HG02610 (cell line): ENCODE measurements around the gene PTGR2.
"Not testable (repeated sequence)": the region's sequence is repeated elsewhere in the genome, so short reads cannot be mapped to it uniquely, and the experiment has no call there.

ENCODE experiments used
- ATAC-seq: cut with Tn5 transposase; IDR thresholded peaks from one replicate; pipeline ENCODE4 v1.9.1; 2021; ENCODE audit warnings: mild to moderate bottlenecking, moderate library complexity; ENCODE audit not compliant: unreplicated experiment

The PTGR2 gene

DNA sequence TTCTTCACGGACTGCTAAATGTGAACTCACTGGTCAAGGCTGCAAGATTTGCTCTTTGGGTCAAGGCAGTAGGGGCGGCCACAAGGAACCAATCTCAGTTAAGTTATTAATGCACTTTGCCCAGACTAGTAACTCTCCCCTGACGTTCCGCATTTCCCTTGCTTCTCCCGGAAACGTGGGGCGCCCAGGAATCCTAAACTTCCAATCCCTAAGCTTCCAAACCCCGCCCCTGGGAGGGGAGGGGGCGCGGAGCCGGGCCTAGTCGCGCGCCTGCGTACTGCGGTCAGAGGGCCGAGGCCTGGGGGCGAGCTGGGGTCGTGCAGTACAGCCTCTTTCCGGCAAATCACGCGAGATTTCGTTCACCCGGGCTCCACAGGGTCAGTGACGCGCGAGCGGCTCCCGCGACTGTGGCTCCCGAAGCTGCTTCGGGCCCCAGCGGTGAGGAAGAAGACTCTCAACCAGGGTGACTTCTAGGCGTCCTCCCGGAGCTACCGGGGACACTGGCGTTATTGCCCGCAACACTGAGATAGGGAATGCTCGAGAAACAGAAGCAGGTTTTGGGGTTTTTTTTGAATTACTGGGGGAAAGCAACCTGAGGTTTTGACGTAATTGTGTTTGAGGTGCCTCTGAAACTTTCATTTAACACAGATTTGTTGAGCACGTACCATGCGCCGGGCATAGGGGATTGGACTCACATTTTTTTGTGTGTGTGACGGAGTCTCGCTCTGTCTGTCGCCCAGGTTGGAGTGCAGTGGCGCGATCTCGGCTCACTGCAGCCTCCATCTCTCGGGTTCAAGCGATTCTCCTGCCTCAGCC, at the start of gene PTGR2:
PTGR2 (plus strand) TSS at position 265 of the 816 bp plus-strand sequence. CDS start 7,032 bp downstream, outside the sequence.
- ATAC-seq, result peak; percentile 83

DNA sequence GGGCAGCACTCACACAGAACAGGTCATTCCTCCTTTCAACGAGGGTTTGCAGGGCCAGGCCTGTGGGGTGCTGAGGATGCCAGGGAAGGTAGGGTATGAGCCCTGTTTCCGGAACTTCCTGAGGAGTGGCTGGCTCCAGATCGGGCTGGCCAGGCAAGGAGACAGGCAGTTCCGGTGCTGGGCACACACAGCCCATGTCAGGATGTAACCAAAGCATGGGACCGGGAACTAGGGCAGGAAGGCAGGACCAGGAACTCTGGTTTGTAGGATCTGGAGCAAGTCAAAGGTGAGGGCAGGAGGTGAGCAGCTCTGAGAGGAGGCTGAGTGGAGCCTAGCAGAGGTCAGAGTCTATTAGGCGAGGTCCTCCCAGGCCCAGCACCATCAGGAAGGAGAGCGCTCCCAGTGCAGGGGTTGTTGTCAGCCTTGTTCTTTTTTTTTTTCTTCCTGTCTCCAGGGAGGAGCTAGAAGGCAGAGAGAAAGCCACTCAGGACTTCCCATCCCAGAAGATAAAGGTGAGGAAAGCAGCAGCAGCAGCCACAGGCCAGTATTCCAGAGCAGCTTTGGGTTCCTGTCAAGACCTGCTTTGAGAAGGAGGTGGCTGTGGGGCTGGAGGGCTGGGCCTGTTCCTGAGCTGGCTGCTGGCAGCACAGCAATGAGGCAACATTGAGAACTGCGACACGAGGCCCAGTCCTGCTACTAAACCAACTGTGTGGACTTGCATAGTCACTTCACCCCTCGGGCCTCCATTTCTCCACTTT, 49.0 kb upstream of the PTGR2 start:
- ATAC-seq, result no peak

DNA sequence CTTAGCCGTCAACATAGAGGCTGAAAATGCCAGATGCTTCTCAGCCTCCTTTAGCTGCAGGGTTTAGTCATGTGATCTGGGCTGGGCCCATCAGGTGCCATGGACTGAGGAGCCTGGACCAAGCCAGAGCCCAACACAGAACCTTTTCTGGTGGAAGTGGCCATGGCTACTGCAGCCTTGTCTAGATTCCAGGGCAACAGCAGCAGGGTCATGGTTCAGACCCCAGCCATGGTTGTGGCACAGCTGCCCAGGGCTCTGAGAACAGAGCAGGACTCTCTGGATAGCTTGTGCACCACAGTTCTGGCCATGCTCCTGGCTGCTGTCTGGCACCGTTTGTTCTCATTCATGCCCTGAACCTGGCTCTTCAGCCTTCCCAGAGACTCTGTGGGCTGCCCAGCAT, 47.0 kb upstream of the PTGR2 start:
- ATAC-seq, result no peak

DNA sequence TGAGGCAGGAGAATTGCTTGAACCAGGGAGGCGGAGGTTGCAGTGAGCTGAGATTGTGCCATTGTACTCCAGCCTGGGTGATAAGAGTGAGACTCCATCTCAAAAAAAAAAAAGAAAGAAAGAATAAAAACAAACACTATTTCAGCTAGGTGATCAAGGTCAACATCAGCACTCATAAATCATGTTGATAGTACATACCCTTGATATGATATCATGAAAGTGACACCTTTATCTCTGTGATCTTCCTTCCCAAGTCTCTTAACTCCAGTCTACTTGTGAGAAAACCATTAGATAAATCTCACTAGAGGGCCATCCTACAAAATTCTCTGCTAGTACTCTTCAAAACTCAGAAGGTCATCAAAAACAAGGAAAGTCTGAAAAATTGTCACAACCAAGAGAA, 44.2 kb upstream of the PTGR2 start:
- ATAC-seq, result no peak

DNA sequence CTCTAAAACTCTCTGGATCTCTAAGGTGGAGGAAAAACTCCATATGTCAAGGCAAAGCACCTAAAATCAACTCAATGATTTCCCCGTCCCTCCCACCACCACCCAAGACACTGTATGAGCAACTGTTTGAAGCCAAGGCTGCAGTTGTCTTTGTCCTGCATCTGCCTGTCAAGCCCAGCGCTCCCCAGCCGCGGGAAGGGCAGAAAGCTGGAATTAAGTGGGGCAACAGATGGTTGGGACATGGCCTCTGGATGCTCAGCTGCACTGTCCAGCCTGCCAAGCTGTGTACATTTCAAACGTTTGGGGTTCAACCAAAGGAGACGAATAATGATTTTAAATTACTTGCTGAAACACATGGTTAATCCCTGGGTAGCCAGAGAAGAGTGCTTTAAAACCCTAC, 42.2 kb upstream of the PTGR2 start:
- ATAC-seq, result no peak

DNA sequence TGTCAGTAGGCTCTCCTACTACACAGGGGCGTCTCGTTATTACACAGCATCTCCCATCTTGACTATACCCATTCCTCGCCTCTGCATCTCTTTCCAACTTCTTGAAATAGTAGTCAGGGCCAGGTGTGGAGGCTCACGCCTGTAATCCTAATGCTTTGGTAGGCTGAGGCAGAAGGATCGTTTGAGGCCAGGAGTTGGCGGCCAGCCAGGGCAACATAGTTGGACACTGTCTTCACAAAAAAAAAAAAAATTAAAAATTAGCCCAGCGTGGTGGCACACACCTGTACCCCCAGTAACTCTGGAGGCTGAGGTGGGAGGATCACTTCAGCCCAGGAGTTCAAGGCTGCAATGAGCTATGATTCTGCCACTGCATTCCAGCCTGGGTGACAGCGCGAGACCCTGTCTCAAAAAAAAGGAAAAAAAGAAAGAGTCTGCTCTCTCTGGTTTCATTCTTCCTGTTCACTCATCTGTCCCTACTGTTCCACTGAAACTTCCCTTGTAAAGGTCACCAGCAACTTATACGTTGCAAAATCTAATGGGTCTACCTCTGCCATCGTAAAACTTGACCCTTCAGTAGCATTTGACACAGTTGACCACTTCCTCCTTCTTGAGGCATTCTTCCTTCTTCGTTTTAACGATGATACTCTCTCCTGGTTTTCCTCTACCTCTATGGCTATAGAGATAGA, 41.0 kb upstream of the PTGR2 start:
- no peak for ATAC-seq

DNA sequence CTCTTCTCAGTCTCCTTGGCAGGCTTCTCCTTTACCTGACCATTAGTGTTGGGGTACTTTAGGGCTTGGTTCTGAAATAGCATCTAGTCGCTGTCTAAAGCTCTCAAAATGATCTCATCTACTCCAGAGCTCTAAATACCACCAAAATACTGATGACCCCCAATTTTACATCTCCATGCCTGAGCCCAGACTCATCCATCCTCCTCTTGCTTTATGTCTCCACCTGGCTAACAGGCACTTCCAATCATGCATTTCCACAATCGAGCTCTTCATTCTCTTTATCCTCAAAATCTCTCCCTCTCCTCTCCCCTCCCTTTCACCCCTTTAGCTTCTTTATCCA, 40.5 kb upstream of the PTGR2 start:
- no peak for ATAC-seq

DNA sequence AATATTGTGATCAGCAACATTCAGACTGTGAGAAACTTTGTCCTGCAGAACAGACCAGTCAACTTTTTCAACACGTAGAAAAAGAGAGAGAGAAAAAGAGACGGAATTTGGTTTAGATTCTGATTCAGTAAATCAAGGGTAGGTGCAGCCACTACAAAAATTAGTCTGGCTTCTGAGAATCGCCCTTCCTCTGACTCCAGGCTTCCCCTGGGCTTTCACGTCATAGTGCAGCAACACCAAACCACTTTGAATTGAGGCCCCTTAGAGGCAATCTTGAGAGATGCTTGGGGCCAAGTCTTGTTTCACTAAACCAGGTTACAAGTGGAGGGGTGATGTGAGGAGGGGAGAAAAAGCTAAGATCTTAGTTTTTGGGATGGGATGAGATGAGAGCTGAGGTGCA, 37.5 kb upstream of the PTGR2 start:
- no peak for ATAC-seq

DNA sequence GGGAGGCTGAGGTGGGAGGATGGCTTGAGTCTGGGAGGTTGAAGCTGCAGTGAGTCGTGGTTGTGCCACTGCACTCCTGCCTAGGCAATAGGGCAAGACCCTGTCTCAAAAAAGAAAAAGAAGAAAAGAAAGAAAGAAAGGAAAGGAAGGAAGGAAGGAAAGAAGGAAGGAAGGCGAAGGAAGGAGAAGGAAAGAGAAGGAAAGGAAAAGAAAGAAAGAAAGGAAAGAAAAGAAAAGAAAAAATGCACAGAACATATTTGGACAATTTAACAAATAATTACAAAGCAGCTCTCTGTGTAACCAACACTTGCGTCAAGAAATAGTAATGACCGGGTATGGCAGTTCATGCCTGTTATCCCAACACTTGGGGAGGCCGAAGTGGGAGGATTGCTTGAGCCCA, 35.8 kb upstream of the PTGR2 start:
- ATAC-seq, result no peak

DNA sequence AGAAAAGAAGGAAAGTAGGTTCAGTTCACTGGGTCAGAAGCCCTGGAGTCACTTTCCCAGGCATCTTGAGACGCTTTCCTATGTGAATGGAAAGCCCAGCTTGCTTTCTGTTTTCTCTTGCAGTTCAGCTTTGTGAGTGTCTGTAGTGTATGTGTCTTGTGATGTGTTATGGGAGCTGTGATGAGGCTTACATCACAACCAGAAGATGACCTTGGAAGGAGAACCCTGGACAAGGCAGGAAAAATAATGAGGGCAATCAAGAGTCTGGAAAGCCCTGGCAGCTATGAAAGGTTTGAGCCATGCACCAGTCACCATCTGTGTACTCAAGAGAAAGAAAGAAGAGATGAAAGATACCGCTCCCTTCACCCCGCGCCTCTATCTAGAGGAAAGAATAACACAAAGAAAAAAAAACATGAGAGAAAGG, 35.2 kb upstream of the PTGR2 start:
- no peak for ATAC-seq

DNA sequence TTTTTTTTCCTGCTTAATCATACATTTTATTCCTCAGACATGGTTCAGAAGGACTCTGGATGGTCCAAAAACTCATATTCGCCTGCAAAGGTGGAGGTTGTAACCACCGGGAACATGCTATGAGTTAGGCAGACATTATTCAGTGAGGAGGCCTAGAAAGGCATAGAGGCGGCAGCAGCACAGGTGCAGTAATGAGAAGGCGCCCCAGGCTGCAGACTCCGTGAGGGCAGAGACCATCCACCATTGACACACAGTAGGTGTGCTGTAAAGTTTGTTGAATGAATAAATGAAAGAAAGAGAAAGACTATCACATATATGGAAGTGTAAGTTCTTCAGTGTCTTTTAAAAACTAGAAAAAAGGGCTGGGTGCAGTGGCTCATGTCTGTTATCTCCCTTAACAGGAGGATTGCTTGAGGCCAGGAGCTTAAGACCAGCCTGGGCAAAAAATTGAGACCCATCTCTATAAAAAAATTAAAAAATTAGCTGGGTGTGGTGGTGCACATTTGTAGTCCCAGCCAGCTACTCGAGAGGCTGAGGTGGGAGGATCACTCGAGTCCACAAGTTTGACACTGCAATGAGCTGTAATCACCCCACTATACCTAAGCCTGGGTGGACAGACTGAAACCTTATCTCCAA, 34.5 kb upstream of the PTGR2 start:
- ATAC-seq, result no peak

DNA sequence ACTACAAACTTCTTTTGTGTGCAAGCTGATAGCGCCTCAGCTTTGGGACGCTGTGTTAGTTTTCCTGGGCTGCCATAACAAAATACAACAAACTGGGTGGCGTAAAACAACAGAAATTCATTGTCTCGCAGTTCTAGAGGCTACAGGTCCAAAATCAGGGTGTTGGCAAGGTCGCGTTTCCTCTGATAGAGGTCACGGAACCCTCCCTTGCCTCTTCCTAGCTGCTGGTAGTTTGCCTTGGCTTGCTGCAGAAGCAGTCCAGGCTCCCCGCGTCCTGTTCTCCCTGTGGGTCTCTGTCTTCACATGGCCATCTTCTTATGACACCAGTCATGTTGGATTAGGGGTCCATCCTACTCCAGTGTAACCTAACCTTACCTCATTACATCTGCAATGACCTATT, 32.8 kb upstream of the PTGR2 start:
- ATAC-seq, result no peak

DNA sequence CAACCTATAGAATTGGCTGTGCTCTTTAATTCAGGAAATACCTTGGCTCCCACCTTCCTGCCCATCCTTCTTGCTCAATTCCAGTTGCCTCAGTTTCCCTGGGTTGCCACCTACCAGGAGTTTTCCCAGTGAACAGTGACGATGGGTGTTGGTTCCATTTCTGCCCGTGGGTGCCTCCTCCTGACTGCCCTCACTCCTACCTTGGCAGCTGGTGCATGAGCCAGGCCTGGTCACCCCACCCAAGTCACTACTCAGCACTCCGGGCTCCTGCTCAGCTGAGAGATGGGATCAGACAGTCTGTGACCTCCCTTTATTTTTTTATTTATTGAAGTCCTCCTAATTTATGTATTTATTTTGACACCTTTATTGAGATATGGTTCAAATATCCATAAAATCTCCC, 31.0 kb upstream of the PTGR2 start:
- ATAC-seq, result no peak

DNA sequence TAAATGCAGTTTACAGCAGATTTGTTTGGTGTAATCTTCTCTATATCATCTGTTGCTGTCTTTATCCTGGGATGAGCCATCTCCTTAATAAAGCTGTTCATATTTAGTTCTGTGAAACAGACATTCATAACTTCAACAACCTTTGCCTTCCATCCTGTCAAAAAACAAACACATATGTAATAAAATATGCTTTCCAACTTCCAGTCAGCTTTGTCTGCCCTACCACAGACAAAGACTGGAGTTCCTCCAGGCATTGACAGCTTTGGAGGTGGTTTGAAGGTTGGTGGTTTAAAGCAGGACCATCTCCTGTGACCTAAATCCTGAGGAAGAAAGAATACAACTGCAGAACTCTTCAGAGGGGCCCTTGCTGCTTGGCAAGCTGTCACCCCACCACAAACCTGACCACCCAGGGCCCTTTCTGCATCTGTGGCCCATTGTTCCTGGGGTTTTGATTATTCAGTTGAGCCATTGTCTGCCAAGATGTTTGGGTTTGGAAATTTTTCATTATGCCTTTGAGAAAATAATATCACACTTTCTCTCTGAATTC, 28.2 kb upstream of the PTGR2 start:
- ATAC-seq, result no peak

DNA sequence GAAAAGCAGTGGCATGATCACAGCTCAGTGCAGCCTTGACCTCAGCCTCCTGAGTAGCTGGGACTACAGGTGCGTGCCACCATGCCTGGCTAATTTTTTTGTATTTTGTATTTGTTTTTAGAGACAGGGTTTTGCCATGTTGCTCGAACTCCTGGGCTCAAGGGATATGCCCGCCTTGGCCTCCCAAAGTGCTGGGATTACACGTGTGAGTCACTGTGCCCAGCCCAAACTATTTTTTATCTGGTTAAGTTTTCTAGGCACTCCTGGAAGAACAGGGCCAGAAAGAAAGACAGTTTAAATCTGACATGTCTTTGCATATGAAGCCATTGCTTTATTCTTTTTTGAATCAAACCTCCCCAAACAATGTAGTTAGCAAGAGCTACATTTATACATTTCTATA, 27.5 kb upstream of the PTGR2 start:
- ATAC-seq, result no peak

DNA sequence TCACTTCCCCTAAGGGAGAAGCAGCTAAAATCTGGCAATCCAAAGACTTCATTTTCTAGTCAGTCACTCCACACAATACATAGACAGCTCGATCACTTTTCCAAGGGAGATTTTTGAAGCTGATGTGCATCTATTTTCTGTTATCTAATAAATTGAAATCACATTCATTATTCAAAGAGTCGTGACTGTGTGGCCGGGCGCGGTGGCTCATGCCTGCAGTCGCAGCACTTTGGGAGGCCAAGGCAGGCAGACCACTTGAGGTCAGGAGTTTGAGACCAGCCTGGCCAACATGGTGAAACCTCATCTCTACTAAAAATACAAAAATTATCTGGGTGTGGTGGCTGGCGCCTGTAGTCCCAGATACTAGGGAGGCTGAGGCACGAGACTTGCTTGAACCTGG, 27.1 kb upstream of the PTGR2 start:
- no peak for ATAC-seq

DNA sequence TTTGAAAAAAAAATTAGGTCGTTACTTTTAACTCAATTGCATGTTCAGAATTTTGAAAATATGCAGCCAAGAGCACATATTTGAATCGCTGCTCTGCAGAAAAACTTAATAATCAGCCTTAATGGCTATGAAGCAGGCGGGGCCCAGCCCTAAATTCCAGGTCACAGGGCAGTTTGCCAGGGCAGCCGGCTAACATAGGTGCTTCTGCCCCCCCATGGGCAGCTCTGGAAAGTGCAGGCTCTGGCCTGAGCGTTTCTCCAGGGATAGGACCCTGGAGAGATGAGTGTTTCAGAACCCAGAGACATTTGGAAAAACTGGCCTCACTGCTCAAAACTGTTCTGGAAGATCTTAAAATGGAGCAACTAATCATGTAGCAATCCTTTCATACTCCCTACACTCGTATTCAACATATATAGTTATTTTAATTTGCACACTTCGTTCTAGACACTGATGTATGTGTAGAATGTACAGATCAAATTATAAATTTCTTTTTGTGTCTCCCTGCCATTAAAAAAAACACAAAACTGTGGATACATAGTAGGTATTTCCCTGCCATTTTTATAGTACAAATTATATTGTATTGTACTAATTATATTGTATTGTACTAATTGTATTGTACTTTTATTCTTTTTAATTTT, 26.0 kb upstream of the PTGR2 start:
- peak; percentile 80 for ATAC-seq

DNA sequence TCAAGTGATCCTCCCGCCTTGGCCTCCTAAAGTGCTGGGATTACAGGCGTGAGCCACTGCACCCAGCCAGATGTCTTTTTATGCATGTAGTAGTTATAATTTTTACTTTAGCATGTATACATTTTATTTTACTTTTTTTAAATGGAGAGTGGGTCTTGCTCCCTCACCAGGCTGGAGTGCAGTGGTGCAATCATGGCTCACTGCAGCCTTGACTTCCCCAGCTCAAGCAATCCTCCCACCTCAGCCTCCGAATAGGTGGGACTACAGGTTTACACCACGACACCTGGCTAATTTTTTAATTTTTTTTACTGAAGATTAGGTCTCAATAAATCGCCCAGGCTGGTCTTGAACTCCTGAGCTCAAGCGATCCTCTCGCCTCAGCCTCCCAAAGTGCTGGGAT, 24.4 kb upstream of the PTGR2 start:
- ATAC-seq, result not testable (repeated sequence)

DNA sequence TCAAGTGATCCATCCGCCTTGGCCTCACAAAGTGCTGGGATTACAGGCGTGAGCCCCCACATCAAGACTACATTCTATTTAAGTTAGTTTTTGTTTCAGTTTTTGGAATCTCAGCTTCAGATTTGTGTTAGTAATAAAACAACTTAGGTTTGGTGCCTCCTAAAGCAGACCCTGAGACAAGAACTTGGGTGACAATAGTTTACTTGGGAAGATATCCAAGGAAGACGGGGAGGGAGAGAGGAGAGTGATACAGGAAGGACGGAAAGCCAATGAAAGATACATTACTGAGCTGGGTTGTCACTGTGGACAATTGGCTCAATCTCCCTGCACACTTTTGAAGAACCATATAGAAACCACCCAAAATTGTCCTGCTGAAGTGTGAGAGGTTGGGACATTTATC, 22.6 kb upstream of the PTGR2 start:
- no peak for ATAC-seq

DNA sequence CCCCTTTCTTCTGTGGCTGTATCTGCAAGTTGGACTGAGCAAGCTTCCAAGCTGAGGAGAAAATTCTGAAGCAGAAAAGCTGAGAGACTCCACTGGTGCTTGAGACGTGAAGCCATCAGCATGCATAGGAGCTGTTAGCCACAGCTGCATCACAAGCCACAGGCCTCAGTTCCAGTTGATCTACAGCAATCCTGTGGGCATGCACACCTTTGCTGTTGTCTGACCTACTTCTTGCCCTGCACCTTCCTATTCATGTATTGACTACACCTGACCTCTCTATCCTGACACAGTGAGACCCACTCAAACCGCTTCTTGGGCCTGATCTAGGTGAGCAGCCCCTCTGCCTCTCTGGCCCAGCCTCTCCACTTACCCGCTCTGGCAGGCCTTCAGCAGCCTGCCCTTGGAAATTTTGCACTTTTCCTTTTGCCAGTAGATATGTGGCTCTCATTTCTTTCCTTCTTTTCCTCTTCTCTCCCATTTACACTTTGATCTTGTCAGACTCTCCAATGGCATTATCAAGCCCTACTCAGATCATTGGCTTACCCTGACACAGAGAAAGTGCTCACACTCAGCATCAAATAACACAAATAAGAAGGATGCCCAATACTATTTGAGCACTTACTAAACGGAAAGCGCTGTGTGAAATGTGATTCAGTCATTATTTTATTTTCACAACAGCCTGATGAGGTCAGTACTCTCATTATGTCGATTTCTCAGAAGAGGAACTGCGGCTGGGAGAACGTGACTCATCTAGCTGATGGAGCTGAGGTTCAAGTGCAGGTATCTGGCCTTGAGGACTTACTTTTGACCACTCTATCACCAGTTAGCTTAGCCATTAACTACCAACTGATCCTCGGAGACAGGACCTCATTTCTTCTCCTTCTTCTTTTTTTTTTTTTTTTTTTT, 21.9 kb upstream of the PTGR2 start:
- peak; percentile 64 for ATAC-seq
